Endothelial cell of umbilical vein (primary cell): ENCODE measurements around the gene PPFIA3. TPM values are rescaled to one million over a fixed set of nuclear protein-coding genes. Genes with fewer than 3 reads are reported as not detected.

Source experiments
- BruUV-seq: library from RNA; stranded (reverse); fragments of 400-500 nt; replicated peaks from 2 replicates; lab custom pipeline; 2021; lab: Mats Ljungman, UMichigan
- CTCF ChIA-PET: fragments of 300-600, 350-600 bp; sonication (Branson Sonifier 250); formaldehyde crosslinking; loops from one replicate; lab custom pipeline; 2021; ENCODE audit warnings: antibody characterized with exemption, inconsistent platforms; lab: Charles Lee
- POLR2A ChIA-PET: fragments of 300-600, 350-600 bp; sonication (Branson Sonifier 250); formaldehyde crosslinking; loops from one replicate; lab custom pipeline; 2021; ENCODE audit warnings: antibody characterized with exemption, inconsistent platforms; lab: Charles Lee
- DNase-seq: peaks from one replicate; pipeline ENCODE4 v3.0.0-alpha.2; 2011; ENCODE audit warnings: low read depth, low spot score
- FAIRE-seq: peaks from 2 replicates; lab custom pipeline; 2011; peaks lifted over from hg19 to GRCh38; lab: Jason Lieb, UNC
- H2AFZ ChIP-seq: 2 replicates; pipeline ENCODE4 v1.6.0; 2012; ENCODE audit warnings: low read depth, low read length, control low read depth, inconsistent platforms
- H3K27ac ChIP-seq: 2 replicates; pipeline ENCODE4 v1.5.1; 2011; ENCODE audit warnings: low read depth, mild to moderate bottlenecking, control low read depth, low read length, moderate library complexity; ENCODE audit not compliant: insufficient read depth
- H3K27me3 ChIP-seq, 2 experiments: 2 replicates each; pipeline versions ENCODE4 v1.6.0 to v1.6.1; 2011; ENCODE audit warnings: low read length in 2 of 2, mixed read lengths in 1 of 2; ENCODE audit not compliant: control insufficient read depth in 2 of 2, insufficient read depth in 2 of 2
- H3K36me3 ChIP-seq, 2 experiments: 2 replicates in 1 of 2; 3 replicates in 1 of 2; pipeline ENCODE4 v1.5.1; 2011; ENCODE audit warnings: low read length in 2 of 2, mild to moderate bottlenecking in 1 of 2, moderate library complexity in 1 of 2; ENCODE audit not compliant: control insufficient read depth in 2 of 2, insufficient read depth in 2 of 2; ENCODE audit errors: extremely low read depth in 1 of 2
- H3K4me1 ChIP-seq: 3 replicates; pipeline ENCODE4 v1.5.1; 2011; ENCODE audit warnings: mild to moderate bottlenecking, low read length; ENCODE audit not compliant: control insufficient read depth, insufficient read depth; ENCODE audit errors: extremely low read depth
- H3K4me2 ChIP-seq: 2 replicates; pipeline ENCODE4 v1.6.1; 2011; ENCODE audit warnings: low read length, control low read depth, mixed read lengths; ENCODE audit not compliant: insufficient read depth
- H3K4me3 ChIP-seq, 3 experiments: fragments of 200-600 bp in 1 of 3; sonication (generic), shearing (Covaris generic) in 1 of 3; replicated peaks in 1 of 3; 2 replicates each; pipeline ENCODE4 v1.5.1; 2011 to 2016; ENCODE audit warnings: control low read depth in 3 of 3, low read length in 3 of 3, mild to moderate bottlenecking in 2 of 3, inconsistent platforms in 1 of 3, low read depth in 1 of 3, moderate library complexity in 1 of 3; ENCODE audit not compliant: insufficient read depth in 1 of 3
- H3K79me2 ChIP-seq: 2 replicates; pipeline ENCODE4 v1.6.0; 2012; ENCODE audit warnings: low read length, inconsistent platforms; ENCODE audit not compliant: control insufficient read depth, insufficient read depth
- H3K9ac ChIP-seq: replicated peaks from 2 replicates; pipeline ENCODE3; 2011; ENCODE audit warnings: low read length, control low read depth; ENCODE audit not compliant: insufficient read depth; ENCODE audit errors: extremely low read depth
- H3K9me1 ChIP-seq: replicated peaks from 3 replicates; pipeline ENCODE4 v1.6.0; 2011; ENCODE audit warnings: mild to moderate bottlenecking, low read length; ENCODE audit not compliant: control insufficient read depth, insufficient read depth; ENCODE audit errors: extremely low read depth
- H3K9me3 ChIP-seq: replicated peaks from 2 replicates; pipeline ENCODE4 v1.5.1; 2012; ENCODE audit warnings: low read length, inconsistent platforms; ENCODE audit not compliant: control insufficient read depth, insufficient read depth
- H4K20me1 ChIP-seq: replicated peaks from 2 replicates; pipeline ENCODE3; 2011; ENCODE audit warnings: mild to moderate bottlenecking, low read length; ENCODE audit not compliant: control insufficient read depth, insufficient read depth; ENCODE audit errors: extremely low read depth
- CTCF ChIP-seq, 2 donors: IDR thresholded peaks; 1 replicate in 1 of 2; 2 replicates in 1 of 2; pipeline ENCODE4 v1.5.1; 2011; ENCODE audit warnings: low read length in 2 of 2, mild to moderate bottlenecking in 2 of 2, moderate library complexity in 2 of 2, control low read depth in 1 of 2, inconsistent platforms in 1 of 2, low read depth in 1 of 2; ENCODE audit not compliant: insufficient read depth in 1 of 2; ENCODE audit errors: extremely low read depth in 1 of 2
- EZH2 ChIP-seq: IDR thresholded peaks from 2 replicates; pipeline ENCODE4 v1.6.1; 2012; ENCODE audit warnings: borderline replicate concordance, low read depth, mild to moderate bottlenecking, moderate library complexity, low read length, inconsistent platforms; ENCODE audit not compliant: severe bottlenecking
- FOS ChIP-seq: IDR thresholded peaks from 2 replicates; pipeline ENCODE4 v1.6.1; 2011; ENCODE audit warnings: mild to moderate bottlenecking, low read length, moderate library complexity, borderline replicate concordance; ENCODE audit not compliant: insufficient read depth
- GATA2 ChIP-seq: IDR thresholded peaks from 2 replicates; pipeline ENCODE4 v1.7.0; 2011; ENCODE audit warnings: low read depth, mild to moderate bottlenecking, moderate library complexity, mixed read lengths, low read length; ENCODE audit not compliant: insufficient read length, insufficient read depth
- JUN ChIP-seq: IDR thresholded peaks from 2 replicates; pipeline ENCODE4 v1.6.1; 2011; ENCODE audit warnings: borderline replicate concordance, low read depth; ENCODE audit not compliant: insufficient read length, insufficient read depth
- MAX ChIP-seq: IDR thresholded peaks from 2 replicates; pipeline ENCODE4 v1.6.1; 2011; ENCODE audit not compliant: insufficient read depth, insufficient read length
- MYC ChIP-seq: IDR thresholded peaks from one replicate; pipeline ENCODE4 v1.6.1; 2011; ENCODE audit warnings: mild to moderate bottlenecking, low read depth, low read length
- POLR2A ChIP-seq: IDR thresholded peaks from 2 replicates; pipeline ENCODE4 v1.6.1; 2012; ENCODE audit warnings: low read depth, mild to moderate bottlenecking, control low read depth, low read length
- POLR2AphosphoS5 ChIP-seq: IDR thresholded peaks from 2 replicates; pipeline ENCODE4 v1.6.1; 2012; ENCODE audit warnings: low read depth, mild to moderate bottlenecking, control low read depth, low read length, moderate library complexity; ENCODE audit not compliant: insufficient read depth
- dilution Hi-C: fragments of 300-500 bp; cut with MboI; formaldehyde crosslinking; loops from one replicate; pipeline ENCODE4 v1.15.0; 2019; ENCODE audit warnings: low sequenced_read_pairs; ENCODE audit not compliant: extremely low pct_ligation_motif_present
- intact Hi-C: fragments of 100-400 bp; cut with micrococcal nuclease; formaldehyde crosslinking; loops from one replicate; pipeline ENCODE4 v1.10.0; 2022
- polyA plus RNA-seq, 4 experiments: library from polyadenylated mRNA; depleted of rRNA in 3 of 4; stranded (reverse) in 3 of 4; unstranded in 1 of 4; fragments of >200 nt; gene quantifications; 2 replicates each; pipeline versions ENCODE4 v1.2.1 to v1.2.3, GENCODE V29; 2011 to 2012; ENCODE audit warnings: missing spikeins in 1 of 4
- total RNA-seq: library from RNA; stranded (reverse); gene quantifications from 2 replicates; pipeline ENCODE4 v1.2.3, GENCODE V29; 2021

The PPFIA3 gene
- total and polyA plus RNA-seq, 2 donors (not counting 3 experiments of a cell fraction or from before 2014, with no cell fraction given) = 1.3 to 2.0 TPM

DNA sequence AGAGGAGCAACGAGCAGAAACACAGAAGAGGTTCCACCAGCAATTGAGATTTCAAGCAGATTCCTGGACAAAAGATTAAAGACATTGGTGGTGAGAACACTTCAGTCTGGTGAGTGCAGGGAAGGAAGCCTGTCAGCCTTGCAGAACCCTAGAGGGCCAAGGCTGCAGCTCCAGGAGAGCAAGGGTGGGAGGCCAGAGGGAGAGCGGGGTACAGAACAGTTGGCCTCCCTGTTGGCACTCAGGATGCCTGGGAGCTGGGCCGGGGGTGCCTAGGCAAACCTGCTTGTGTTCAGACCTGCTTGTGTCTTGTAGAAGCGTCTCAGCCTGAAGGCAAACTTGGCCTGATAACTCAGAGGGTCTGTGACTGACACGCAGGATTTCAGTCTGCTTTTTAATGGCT is 10.3 kb upstream of the PPFIA3 start:
- H2AFZ ChIP-seq = no peak overlapping the region
- CTCF ChIA-PET = interaction anchor here (1.8 to 2.5 kb wide), 2 partner anchors 11 to 90 kb away, joined by 4 to 15 read pairs; no protein-coding TSS in a partner anchor
- H3K4me2 ChIP-seq = no peak overlapping the region
- no peaks in the 10 kb centered on the region for H3K79me2 ChIP-seq
- BruUV-seq = no TSS peak
- POLR2A ChIA-PET = no interaction called here
- FAIRE-seq (no peak), DNase-seq (no peak)
- no peak overlapping the region for H3K9ac ChIP-seq
- peaks cover 3% of the 10 kb centered on the region for H3K4me1 ChIP-seq
- dilution Hi-C loops = no loop called here
- intact Hi-C loops = no loop called here
- H3K9me3 ChIP-seq = no peaks in the 10 kb centered on the region
- H3K27me3 ChIP-seq = no peaks in the 10 kb centered on the region
- no peaks in the 10 kb centered on the region for H4K20me1 ChIP-seq
- no peak overlapping the region for H3K27ac ChIP-seq
- TF ChIP-seq POLR2A = no peak
- TF ChIP-seq GATA2 = no peak
- no peak for TF ChIP-seq MYC
- no peak for TF ChIP-seq CTCF (IDR thresholded peaks at IDR 0.05; ENCODE audit: extremely low read depth in 1 of 2, insufficient read depth in 1 of 2, low read depth in 1 of 2, low read length in 2 of 2)
- TF ChIP-seq JUN = no peak
- no peak for TF ChIP-seq FOS
- TF ChIP-seq MAX = no peak
- no peak for TF ChIP-seq POLR2AphosphoS5
- no peak for TF ChIP-seq EZH2
- no peak overlapping the region for H3K4me3 ChIP-seq
- H3K36me3 ChIP-seq = peaks cover 17 to 43% of the 10 kb centered on the region in 2 experiments
- no peaks in the 10 kb centered on the region for H3K9me1 ChIP-seq
